CD4-positive, alpha-beta T cell treated with Interleukin-10 for 1 hour (primary cell): ENCODE data around the gene MYH14.
"Not testable (repeated sequence)": the region's sequence is repeated elsewhere in the genome, so short reads cannot be mapped to it uniquely, and the experiment has no call there.

Source experiments
- DNase-seq: peaks from one replicate; pipeline ENCODE4 v3.0.0-alpha.2; 2020

The MYH14 gene

DNA sequence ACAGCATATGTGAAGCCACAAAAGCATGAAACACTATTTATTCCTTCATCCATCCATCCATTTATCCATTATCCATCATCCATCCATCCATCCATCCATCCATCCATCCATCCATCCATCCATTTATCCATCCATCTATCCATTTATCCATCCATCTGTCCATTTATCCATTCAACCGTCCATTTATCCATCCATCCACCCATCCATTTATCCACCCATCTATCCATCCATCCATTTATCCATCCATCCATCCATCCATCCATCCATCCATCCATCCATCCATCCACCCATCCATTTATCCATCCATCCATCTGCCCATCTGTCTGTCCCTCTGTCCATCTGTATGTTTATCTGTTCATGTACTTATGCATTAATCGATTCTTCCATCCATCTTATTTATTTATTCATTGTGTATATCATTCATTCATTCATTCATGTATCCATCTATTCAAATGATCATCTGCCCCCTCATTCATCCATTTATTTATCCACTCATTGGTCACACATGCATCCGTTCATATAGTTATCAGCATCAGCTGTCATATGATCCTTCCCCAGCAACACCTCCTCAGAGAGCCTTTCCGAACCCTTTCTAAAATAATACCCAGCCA, 7.0 kb upstream of the MYH14 start:
- DNase-seq = no peak

DNA sequence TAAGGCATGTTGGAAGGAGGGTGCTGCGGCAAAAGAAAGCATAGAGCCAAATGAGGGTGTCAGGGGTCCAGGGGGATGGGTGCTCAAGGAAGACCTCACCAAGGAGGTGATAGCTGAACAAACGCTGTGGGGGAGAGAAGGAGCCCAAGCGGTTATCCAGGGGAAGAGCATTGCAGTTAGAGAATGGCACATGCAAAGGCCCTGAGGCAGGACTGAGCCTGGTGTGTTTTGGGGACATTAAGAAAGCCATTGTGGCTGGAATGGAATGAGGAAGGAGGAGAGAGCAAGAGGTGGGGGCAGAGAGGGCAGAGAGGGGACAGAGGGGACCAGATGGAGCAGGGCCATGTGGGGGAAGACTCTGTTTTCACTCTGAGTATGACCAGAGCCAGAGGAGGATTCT, 6.1 kb upstream of the MYH14 start:
- no peak for DNase-seq

DNA sequence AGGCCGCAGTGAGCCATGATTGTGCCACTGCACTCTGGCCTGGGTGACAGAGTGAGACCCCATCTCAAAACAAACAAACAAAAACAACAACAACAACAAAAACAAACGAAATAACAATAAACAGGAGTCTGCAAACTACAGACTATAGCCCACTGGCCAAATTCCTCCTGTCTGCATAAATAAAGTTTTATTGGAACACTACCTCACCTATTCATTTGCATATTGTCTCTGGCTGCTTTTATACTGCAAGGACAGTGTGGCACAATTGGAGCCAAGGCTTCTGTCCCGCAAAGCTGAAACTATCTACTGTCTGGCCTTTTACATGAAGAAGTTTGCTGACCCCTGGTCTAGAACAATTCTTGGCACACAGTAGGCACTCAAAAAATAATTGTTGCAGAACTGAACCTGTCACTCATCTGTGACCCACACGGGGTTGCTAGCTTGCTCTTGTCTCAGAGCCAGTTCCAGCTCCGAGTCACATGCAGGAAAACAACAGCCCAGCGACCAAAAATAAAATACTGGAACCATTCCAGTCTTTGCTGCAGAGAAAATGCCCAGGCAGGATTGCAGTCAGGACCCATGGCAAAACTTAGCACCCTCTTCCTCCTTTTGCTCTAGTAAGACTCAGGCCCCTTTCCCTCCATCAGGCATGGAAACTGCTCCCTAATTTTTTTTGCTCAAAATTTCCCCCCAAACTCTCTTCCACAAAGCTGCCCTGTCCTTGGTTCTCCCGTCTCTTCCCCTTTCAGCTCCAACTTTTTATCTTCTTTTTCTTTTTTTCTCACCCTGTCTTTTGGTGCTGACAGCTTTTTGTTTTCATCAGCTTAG, 4.8 kb upstream of the MYH14 start:
- DNase-seq = no peak

DNA sequence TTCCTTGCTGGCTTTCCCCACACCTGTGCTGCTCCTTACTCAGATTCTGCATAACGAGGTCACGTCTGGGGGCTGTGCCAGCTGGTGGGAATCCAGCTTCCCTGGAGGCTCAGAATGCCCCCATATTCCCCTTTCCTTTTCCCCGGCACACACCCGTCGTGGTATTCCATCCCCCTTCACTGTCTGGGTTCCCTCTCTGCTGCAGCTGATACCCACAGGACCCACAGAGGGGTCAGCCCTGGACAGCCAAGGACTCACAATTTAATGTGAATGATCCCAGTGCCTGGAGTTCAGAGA, 4.2 kb upstream of the MYH14 start:
- DNase-seq = no peak

DNA sequence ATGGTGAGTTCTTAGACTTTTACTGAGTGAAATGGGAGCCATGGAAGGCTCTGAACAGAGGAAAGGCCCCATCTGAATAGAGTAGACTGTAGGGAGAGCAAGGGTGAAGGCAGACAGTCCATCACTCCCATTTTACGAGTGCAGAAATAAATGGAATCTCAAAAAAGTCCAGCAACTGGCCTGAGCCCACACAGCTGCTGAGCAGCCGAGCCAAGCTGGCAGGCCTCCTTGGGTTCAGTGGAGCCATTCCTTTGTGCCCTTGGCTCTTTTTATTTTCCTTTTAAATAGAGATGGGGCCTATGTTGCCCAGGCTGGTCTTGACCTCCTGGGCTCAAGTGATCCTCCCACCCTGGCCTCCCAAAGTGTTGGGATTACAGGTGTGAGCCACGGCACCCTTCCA, 1.0 kb upstream of the MYH14 start:
- no peak for DNase-seq

DNA sequence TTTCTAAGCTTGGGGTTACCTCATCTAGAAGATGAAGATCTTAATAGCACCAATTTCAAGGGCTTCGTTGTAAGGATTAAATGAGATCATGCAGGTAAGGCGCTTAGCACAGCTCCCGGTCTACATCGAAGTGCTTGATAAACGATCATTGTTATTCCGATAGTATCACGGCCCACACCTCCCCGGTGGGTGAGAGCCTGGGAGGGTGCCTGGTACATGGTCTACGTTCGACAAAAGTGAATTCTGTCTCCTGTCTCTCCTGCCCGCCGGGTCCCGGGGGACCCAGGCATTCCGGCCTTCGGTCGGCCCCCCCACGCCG, 501 bp upstream of the MYH14 start:
- no peak for DNase-seq

DNA sequence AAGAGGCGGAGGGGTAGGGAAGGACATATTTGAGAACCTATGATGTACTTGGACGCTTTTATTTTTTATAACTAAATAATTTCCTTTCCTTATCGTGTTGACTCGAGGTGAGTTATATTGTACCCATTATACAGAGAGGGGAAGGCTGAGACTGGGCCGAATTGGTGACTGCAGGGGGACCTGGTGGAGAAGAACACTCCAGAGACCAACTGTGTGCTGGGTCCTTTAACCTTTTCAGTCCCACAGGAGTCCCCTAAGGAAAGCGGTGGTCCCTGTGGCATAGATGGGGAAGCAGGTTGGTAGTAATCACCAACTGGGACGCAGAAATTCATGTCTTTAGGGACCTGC, 633 bp downstream of the MYH14 start:
- DNase-seq = no peak

DNA sequence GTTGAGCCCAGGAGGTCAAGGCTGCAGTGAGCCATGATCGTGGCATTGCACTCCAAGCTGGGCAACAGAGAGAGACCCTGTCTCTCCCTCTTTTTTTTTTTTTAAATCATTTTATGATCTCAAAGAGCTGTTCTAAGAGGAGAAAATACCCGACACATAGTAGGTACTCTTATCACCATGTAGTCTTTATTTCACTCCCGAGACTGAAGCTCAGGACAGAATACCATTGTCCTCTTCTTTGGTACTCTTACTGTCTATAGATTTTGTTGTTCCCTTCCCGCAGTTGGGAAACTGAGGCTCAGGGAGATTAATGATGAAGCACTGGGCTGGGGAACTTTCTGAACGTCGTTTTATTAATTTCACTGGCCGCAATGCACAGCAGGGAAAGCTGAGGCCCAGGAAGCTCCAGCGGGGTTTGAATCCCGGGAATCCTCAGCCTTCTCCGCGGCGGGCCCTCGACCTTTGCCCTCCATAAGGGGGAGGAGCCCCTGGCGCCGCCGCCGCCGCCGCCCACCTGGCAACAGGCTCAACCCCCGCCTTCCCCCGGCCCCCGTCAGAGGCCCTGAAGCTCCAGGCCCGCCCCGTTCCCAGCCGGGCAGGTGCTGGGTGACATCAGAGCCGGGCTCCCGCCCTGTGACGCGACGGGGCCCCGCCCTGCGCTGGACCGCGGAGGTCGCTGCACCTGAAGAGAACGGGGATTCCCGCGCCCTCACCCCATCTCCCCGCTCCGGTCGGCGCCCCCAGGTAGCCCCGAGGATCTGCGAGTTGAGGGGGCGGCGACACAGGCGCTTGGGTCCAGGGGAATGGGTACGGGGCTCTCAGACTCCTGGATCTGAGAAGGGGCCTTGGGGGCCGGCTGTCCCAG, 1.6 kb downstream of the MYH14 start:
- peak; percentile 3 for DNase-seq

DNA sequence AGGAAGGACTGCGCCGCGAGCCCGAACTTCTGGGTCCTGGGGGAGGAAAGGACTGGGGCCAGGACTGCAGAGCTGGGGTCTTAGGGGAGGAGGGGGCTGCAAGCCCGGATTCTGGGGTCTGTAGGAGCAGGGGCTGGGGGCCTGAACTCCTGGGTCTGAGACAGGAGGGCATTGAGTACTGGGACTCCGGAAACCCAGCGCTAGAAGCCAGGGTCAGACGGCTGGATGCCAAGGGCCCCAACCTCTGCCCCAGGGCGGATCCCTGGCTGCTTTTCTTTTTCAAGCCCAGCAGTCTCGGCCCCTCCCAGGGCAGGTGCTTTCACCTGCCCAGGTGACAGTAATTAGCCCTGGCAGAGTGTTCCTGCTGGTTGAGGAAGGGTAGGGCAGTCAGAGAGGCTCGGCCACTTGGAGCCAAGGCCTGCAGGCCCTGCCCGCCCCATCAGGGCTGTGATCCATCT, 2.3 kb downstream of the MYH14 start:
- no peak for DNase-seq

DNA sequence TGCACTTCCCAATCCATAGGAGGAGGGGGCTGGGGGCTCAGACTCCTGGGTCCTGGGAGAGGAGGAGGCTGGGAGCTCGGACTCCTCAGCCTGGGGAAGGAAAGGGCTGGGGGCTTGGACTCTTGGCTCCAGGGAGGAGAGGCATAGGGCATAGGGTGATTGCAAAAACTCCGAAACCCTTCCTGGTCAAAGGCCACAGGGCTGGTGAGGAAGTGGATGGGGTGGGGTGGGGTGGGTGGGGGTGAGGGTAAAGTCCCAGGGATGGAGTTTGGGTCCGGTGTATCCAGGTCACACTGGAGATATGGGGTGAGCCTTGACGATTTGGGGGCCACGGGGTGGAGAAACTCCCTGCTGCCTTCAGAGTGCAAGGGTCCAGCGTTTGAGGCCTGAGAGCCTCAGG, 2.8 kb downstream of the MYH14 start:
- no peak for DNase-seq

DNA sequence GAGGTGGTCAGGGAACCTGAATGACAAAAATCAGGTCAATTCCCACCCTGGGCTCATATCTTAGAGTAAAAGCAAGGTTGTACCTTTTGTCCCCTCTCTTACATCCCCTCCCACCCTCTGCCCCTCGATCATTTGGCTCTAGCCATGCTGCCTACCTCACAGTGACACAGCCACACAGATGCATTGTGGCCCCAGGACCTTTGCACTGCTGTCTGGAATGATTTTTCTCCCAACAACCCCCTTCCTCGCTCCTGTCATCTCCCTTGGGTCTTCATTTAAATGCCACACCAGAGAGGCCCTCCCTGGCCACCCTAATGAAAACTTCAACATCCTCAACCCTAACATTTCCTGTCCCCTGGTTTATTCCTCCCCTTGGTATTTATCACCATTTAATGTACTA, 4.3 kb downstream of the MYH14 start:
- DNase-seq = no peak

DNA sequence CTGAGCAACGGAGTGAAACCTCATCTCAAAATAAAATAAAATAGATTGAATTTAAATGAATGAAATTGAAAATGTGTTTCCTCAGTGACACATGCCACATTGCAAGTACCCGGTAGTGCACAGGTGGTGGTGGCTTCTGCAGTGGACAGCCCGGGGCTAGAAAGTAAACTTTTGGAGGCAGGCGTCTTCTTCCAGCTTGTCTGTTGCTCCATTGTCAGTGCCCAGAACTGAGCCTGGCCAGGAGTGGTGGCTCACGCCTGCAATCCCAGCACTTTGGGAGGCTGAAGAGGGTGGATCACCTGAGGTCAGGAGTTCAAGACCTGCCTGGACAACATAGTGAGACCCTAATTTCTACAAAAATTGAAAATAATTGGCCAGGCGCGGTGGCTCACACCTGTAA, 5.7 kb downstream of the MYH14 start:
- no peak for DNase-seq

DNA sequence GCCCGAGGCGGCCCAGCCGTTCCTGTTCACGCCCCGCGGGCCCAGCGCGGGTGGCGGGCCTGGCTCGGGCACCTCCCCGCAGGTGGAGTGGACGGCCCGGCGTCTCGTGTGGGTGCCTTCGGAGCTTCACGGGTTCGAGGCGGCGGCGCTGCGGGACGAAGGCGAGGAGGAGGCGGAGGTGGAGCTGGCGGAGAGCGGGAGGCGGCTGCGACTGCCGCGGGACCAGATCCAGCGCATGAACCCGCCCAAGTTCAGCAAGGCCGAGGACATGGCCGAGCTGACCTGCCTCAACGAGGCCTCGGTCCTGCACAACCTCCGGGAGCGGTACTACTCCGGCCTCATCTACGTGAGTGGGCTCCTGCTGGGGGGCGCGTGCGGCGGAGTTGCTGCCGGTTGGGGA, 7.0 kb downstream of the MYH14 start:
- DNase-seq = no peak

DNA sequence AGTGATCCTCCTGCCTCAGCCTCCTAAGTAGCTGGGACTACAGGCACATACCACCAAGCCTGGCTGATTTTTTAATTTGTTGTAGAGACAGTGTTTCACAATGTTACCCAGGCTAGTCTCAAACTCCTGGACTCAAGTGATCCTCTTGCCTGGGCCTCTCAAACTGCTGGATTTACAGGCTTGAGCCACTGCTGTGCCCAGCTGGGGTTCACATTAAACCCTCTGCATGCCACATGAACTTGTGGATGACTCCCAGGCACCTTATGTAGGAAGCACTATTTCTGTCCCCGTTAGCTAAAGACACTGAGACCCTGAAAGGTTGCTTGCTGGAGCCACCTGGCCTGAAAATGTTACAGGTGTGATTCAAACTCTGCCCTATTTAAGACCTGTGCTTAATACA, 10.5 kb downstream of the MYH14 start:
- no peak for DNase-seq

DNA sequence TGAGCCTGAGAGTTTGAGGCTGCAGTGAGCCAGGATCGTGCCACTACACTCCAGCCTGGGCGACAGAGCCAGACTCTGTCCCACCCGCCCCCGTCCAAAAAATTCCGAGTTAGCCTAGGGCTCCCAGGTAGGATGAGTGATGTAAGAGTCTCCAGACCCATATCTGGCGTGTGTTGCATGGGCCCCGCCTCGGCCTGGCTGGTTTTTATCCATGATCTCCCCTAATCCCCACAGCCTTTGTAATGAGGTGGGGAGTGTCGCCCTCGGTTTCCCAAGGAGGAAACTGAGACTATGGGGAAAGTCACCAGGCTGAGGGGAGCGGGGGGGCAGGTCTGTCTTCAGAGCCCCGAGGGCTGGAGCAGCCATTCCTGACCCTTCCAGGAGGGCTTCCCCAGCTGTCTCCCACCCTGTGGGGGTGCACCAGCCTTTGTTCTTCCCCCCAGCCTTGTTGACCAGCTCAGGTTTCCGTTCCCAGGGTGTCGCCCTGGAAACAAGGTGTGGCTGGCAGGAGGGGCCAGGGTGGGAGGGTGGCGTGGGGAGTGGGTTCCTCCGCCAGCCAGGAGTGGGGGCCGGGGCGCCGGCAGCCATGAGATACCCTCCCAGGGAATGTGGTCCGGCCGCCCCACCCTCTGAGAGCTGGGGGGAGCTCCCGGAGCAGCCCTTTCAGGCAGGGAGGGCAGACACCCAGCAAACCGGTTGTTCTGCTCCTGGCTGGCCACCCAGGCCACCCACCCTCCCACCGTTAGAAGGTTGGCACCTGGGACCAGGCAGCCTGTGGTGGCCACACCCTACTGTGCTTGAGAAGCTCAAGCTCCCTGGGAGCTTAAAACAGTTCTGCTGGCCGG, 11.5 kb downstream of the MYH14 start:
- DNase-seq = no peak

DNA sequence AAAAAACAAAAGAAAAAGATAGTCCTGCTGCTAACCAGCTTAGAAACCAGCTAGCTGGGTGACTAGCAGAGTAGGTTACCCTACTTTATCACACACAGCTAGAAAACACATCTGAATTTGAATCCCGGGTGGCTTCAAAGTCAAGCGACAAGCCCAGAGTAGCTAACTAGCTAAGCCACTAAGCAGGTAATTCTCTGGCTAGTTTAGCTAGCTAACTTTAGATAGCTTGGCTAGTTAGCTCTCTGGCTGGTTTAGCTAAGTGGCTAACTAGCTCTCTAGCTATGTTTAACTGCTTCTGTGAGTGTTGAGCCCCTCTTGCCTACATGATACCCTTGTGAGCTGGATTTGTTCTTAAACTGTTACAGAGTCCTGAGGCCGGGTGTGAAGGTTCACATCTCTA, 12.4 kb downstream of the MYH14 start:
- no peak for DNase-seq

DNA sequence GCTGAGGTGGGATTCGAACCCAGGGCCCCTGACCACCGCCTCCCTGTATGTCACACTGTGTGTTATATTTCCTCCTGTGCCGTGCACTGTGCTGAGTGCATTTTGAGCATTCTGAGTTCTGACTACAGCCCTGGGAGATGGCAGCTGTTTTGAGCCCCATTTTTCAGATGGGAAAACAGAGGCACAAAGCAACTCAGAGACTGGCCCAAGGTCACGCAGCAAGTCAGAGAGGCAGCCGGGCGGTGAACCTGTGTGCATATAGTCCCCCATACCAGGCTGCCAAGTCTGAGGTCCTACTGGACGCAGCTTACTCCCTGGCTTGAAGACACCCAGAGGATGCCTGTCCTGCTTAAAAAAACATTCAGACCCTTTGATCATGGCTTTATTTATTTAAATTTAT, 17.7 kb downstream of the MYH14 start:
- DNase-seq = no peak

DNA sequence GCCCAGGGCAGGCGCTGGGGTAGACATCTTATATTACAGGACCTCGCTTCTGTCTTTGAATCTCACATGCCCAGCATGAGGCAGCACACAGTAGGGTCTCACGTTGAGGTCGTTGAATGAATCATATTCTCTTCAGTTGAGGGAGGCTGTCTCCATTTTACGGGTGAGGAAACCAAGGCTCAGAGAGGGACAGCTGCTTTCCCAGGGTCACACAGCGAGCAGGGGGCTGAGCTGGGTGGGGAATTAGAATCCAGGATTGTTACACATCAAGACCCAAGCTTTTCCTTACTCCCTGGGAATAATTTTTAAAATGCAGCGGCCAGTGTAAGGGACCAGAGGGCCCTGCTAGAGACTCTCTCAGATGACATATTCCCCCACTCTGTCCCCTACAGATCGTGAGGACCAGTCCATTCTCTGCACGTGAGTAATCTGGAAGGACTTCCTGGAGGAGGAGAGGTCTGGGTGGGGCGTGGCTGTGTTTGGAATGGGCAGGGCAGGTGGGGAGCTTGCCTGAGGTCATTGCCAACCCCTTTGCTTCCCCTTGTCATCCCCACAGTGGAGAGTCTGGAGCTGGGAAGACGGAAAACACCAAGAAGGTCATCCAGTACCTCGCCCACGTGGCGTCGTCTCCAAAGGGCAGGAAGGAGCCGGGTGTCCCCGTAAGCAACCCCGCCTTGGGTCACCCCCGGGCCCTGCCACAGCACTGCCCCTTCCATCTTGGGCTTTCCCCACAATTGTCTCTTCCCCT, 19.4 kb downstream of the MYH14 start:
- no peak for DNase-seq

DNA sequence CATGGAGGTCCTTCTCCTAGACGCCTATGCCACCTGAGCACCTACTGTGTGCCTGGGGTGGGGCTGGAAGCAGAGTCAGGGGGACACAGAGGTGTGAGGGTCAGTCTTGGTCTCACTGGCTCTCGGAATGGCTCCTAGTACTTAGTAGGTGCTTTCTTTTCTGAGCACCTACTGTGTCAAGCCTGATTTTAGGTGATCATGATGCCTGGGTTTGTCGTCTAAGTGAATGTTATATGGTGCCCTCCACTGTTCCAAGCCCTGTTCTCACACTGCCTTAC, 20.0 kb downstream of the MYH14 start:
- no peak for DNase-seq

DNA sequence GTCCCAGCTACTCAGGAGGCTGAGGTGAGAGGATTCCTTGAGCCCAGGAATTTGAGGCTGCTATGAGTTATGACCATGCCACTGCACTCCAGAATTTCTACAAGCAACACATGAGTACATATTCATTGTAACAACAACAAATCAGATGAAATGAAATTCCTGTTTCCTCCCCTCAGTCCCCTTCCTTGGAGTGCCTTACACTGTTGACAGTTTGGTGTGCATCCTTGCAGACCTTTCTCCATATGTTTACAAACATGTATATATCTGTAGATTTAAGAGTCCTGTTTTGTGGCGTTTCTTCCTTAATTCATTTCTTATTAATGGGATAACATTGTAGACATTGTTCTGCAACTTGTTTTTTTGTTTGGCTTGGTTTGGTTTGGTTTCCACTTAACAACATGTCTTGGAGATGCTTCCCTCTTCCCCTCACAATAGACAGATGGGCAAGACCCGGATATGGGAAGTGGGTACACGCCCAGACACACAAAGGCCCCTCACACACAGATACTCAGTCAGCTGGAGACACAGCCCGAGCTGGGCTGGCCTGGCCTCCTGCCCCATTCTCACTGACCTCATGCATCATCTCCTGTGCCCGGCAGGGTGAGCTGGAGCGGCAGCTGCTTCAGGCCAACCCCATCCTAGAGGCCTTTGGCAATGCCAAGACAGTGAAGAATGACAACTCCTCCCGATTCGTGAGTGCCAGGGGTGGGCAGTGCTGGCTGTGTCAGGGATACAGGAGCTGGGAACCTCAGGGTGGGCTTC, 21.7 kb downstream of the MYH14 start:
- no peak for DNase-seq

DNA sequence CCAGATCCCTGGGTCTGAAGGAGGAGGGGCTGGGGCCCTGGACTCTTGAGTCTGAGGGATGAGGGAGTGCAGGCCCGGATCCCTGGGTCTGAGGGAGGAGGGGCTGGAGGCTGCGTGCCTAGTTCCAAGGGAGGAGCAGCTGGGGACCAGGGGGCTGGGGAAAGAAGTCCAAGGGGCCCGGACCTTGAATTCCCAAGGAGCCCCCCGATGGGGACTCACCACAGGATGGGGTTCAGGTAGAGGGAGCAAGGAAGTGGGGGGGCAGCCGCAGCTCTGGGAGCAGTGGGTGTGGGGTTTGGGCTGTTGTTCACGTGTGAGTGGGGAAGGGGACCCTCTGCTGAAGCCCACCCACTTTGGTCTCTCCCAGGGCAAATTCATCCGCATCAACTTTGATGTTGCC, 23.1 kb downstream of the MYH14 start:
- DNase-seq = no peak

DNA sequence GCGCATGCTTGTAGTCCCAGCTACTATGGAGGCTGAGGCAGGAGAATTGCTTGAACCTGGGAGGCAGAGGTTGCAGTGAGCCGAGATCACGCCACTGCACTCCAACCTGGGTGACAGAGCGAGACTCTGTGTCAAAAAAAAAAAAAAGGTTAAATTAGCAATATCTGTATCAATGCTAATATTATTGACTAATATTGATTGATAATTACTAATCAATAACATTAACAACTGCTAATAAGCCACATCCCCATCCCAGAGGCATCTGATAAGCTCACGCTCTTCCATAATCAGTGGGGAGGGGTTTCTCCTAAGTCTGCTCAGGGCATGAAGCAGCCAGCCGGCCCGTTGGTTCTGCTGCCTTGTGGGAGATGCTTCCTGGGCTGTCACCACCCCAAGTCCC, 24.7 kb downstream of the MYH14 start:
- DNase-seq = not testable (repeated sequence)
